MM.1S (cell line): ENCODE data around the gene MPND.

ENCODE experiments used
- EZH2phosphoT487 ChIP-seq: fragments of 300-600 bp; sonication (generic); IDR thresholded peaks from 2 replicates; pipeline ENCODE4 v1.6.1; 2018; ENCODE audit warnings: antibody characterized with exemption, low read length
- TF ChIP-seq, protein P1 (sequence below): fragments of 300-600 bp; sonication (generic); IDR thresholded peaks from 2 replicates; pipeline ENCODE4 v1.5.1; 2016; ENCODE audit warnings: antibody characterized with exemption, low read length, mixed read lengths

DNA sequence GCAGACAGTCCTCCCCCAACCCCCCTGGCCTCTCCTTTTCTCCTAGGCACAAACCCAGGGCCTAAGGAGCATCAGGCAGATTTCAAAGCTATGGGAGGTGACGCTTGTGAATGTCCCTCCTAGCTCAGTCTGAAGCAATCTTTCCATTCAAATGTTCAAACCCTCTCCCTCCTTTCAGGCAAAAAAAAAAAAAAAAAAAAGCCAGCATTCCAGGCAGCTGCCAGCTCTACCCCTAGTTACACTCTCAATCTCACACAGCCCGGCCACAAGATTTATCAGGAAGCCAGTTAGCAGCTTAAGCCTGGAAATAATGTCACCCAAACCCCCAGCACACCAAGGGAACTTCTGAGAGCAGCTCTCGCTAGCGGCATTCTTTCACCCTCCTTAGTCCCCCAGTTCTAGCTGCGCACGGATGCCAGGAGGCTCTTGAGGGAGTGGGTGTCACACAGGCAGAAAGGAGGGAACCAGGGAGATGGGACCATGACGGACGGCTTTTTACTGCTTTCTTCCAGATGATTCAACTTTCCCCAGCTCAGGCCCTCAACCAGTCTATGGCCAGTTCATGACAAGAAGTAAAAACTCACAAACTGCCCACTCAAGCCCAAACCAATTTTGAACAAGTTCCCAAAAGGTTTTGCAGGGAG, 50.7 kb downstream of the MPND start:
- TF ChIP-seq, protein P1, sequence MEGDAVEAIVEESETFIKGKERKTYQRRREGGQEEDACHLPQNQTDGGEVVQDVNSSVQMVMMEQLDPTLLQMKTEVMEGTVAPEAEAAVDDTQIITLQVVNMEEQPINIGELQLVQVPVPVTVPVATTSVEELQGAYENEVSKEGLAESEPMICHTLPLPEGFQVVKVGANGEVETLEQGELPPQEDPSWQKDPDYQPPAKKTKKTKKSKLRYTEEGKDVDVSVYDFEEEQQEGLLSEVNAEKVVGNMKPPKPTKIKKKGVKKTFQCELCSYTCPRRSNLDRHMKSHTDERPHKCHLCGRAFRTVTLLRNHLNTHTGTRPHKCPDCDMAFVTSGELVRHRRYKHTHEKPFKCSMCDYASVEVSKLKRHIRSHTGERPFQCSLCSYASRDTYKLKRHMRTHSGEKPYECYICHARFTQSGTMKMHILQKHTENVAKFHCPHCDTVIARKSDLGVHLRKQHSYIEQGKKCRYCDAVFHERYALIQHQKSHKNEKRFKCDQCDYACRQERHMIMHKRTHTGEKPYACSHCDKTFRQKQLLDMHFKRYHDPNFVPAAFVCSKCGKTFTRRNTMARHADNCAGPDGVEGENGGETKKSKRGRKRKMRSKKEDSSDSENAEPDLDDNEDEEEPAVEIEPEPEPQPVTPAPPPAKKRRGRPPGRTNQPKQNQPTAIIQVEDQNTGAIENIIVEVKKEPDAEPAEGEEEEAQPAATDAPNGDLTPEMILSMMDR: no peak
- TF ChIP-seq EZH2phosphoT487: no peak
